ENCODE measurements around the gene FHDC1. TPM values are rescaled to one million over a fixed set of nuclear protein-coding genes. Genes with fewer than 3 reads are reported as not detected.

FHDC1 gene
- total and polyA plus RNA-seq, 10 of the 15 experiments (the other 5 are each of a cell fraction or from before 2014, with no cell fraction given): 0.04 to 0.12 (median 0.06) TPM; not detected in 3

DNA sequence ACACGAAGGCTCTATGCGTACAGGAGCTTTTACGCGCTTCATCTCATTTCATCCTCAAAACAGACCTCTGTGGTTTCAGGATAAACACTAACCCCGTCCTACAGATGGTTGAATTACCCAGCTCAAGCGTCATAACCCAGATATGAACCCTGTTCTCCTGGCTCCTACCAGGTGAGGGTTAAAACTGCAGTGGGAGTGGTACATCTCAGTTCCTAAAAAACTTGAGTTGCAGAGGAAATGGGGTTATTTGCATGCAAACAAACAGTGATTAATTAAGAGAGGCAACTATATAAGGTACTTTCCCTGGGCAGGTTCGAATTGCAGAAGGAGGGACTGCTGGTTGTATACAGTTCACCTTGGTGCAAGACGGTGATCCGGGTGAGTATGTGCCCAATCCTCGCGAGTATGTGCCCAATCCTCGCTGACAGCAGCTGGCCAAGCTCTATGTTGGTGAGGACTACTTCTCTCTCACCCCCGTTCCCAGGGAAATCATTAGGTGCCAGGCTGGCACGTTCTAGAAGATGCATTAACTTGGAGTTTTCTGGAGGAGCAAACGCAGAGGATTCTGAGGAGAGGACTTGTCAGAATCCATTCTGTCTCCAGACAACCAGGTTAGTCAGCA, 72.6 kb downstream of the FHDC1 start:
- ChIA-PET RAD21 (ENCODE audit: unreplicated experiment) (no interaction called here), SMC1A (ENCODE audit: uncharacterized antibody, unreplicated experiment) (interaction anchor here (1.7 kb wide), 1 partner anchor 73 kb away, joined by 4 read pairs; no protein-coding TSS in a partner anchor), CTCF (interaction anchor here (1.3 kb wide), 1 partner anchor 160 kb away, joined by 5 read pairs; no protein-coding TSS in a partner anchor), POLR2A (no interaction called here)
- FAIRE-seq (peak; percentile 27), DNase-seq (ENCODE audit: low read depth, low spot score) (peak; percentile 28), ATAC-seq (peak; percentile 76)
- Histone ChIP-seq H3K27ac (ENCODE audit: control insufficient read depth, insufficient read depth) (no peak overlapping the region), H3K36me3 (ENCODE audit: control insufficient read depth in 2 of 2, insufficient read depth in 2 of 2, low read length in 1 of 2) (no peaks in the 10 kb centered on the region), H3K27me3 (replicated peaks in 1 of 2; ENCODE audit: control insufficient read depth in 2 of 2, insufficient read depth in 2 of 2, low read length in 1 of 2) (no peaks in the 10 kb centered on the region), H2AFZ (ENCODE audit: control insufficient read depth, low read depth, low read length) (no peak overlapping the region), H3K4me2 (ENCODE audit: control insufficient read depth, insufficient read depth) (no peak overlapping the region; the same call in 1 of the 2 replicates), H4K20me1 (ENCODE audit: control insufficient read depth, insufficient read depth) (no peaks in the 10 kb centered on the region), H3K9me3 (replicated peaks; ENCODE audit: control insufficient read depth, insufficient read depth, low read length) (no peaks in the 10 kb centered on the region; the same call in 2 of the 3 replicates), H3K4me1 (ENCODE audit: control insufficient read depth, insufficient read depth, low read length) (peaks cover 4% of the 10 kb centered on the region; the same call in 1 of the 2 replicates), H3K4me3 (no peak overlapping the region), H3K79me2 (ENCODE audit: control insufficient read depth, insufficient read depth, low read length) (no peaks in the 10 kb centered on the region), H3K9ac (ENCODE audit: control insufficient read depth, insufficient read depth, low read length) (no peak overlapping the region)
- no TSS peak for BruUV-seq (replicated peaks)
- WGBS (ENCODE audit: insufficient coverage, insufficient replicate concordance, low lambda C conversion rate, missing lambda C conversion rate): 25% methylated on average over 15 of the region's 15 CpGs
- TF ChIP-seq IKZF1 (conservative IDR thresholded peaks at IDR 0.05) (peak; percentile 69), BCLAF1 (IDR thresholded peaks at IDR 0.05) (no peak), DPF2 (IDR thresholded peaks at IDR 0.05) (0 out of 2 replicates have a peak, but pooled peaks have one; percentile 44), NRF1 (conservative IDR thresholded peaks at IDR 0.05; ENCODE audit: low read depth, low read length) (no peak), POU2F2 (IDR thresholded peaks at IDR 0.05; ENCODE audit: borderline replicate concordance, low read depth, low read length) (peak; percentile 70; the same call in 1 of the 3 replicates), SPI1 (IDR thresholded peaks at IDR 0.05; ENCODE audit: borderline replicate concordance, insufficient read depth, low read depth, low read length) (peak; percentile 77), MTA2 (IDR thresholded peaks at IDR 0.05; ENCODE audit: low read depth) (peak; percentile 40; the same call in 1 of the 2 replicates), CBX5 (IDR thresholded peaks at IDR 0.05; ENCODE audit: low read depth) (no peak), IKZF2 (IDR thresholded peaks at IDR 0.05) (peak; percentile 38 to 52; a peak in 2 of 4 replicates), ESRRA (IDR thresholded peaks at IDR 0.05; ENCODE audit: low read length) (no peak), EP300 (IDR thresholded peaks at IDR 0.05; ENCODE audit: borderline replicate concordance in 1 of 2, control insufficient read depth in 1 of 2, low read depth in 2 of 2, low read length in 2 of 2) (peak in 1 of 2 experiments; percentile 8; a peak in 1 of 4 replicates)
- TF ChIP-seq, protein P1, sequence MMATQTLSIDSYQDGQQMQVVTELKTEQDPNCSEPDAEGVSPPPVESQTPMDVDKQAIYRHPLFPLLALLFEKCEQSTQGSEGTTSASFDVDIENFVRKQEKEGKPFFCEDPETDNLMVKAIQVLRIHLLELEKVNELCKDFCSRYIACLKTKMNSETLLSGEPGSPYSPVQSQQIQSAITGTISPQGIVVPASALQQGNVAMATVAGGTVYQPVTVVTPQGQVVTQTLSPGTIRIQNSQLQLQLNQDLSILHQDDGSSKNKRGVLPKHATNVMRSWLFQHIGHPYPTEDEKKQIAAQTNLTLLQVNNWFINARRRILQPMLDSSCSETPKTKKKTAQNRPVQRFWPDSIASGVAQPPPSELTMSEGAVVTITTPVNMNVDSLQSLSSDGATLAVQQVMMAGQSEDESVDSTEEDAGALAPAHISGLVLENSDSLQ (IDR thresholded peaks at IDR 0.05): peak; percentile 29; the same call in 1 of the 2 replicates
- intact Hi-C loops (cut with micrococcal nuclease; ENCODE audit: unreplicated experiment) (no loop called here), in situ Hi-C loops (cut with MboI) (no loop called here)
